D721Med (cell line): Measurements from ENCODE around the gene ACBD5.

Source experiments
- DNase-seq: peaks from one replicate; pipeline ENCODE4 v3.0.0; 2011; ENCODE audit warnings: low spot score; ENCODE audit not compliant: insufficient read length
- FAIRE-seq: peaks from 2 replicates; lab custom pipeline; 2011; peaks lifted over from hg19 to GRCh38; lab: Jason Lieb, UNC
- CTCF ChIP-seq: IDR thresholded peaks from 2 replicates; pipeline ENCODE4 v1.5.1; 2012; ENCODE audit warnings: mild to moderate bottlenecking, control low read depth; ENCODE audit not compliant: insufficient read depth; ENCODE audit errors: missing control alignments

The ACBD5 gene

GRCh38 chr10:27197980-27198620, 42.5 kb downstream of the ACBD5 start:
- no peak for DNase-seq
- FAIRE-seq, result peak; percentile 94

GRCh38 chr10:27192284-27192683, 48.3 kb downstream of the ACBD5 start:
- FAIRE-seq, result no peak
- DNase-seq, result no peak
- TF ChIP-seq CTCF, result no peak

More at GRCh38 chr10:27197980-27198620, 42.5 kb downstream of the ACBD5 start:
- TF ChIP-seq CTCF, result no peak

DNA sequence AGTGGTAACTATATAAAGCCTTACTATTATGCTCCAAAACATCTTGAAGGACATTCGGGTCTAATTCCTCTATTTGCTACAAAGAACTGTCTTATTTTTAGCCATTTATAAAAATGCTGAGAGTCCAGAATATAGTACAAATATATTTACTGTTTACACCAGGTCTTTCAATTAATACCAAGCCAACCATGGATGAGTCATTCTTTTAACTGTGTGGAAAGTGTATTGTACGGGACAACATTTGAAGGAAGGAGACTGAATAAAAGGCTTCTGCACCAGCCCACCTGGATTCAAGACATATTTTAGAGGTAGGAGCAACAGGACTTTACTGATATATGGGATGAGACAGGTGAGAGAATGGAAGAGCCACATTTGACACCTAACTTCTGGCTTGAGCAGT, 50.1 kb downstream of the ACBD5 start:
- no peak for DNase-seq
- FAIRE-seq, result no peak
- TF ChIP-seq CTCF, result no peak

DNA sequence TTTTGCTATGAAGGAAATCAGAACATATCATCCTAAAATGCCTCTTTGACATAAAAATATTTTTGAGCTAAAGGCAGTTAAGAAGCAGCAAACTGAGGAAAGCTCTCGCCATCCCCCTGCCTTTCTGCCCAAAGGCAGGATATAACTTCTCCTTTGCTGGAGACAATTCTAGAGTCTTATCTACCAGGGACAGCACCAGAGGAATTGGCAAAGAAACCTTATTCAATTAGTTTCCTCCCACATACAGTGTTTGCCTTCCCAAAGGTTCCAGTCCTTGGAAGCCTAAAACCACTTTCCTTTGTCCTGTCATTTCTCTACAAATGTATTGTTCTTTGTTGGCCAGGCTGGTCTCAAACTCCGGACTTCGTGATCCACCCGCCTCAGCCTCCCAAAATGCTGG, 51.7 kb downstream of the ACBD5 start:
- no peak for FAIRE-seq
- no peak for DNase-seq
- TF ChIP-seq CTCF, result no peak

DNA sequence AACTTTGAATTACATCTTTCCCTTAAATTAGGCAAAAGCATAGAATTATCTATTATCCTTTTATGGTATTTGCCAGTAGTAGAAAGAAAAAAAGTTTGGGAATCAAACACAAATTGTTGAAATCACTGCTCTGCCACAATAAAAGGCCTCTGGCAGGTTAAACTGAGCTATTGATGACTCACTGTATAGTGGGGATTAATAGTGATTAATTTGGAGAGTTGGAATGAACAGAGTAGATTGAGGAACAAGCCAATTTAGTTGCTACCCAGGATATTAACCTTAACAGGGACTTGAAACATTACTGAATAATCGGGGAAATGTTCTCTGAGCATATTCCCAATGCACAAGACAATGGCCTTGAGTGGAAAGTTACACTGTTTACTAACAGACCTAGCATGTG, 52.3 kb downstream of the ACBD5 start:
- no peak for DNase-seq
- FAIRE-seq, result no peak
- no peak for TF ChIP-seq CTCF

DNA sequence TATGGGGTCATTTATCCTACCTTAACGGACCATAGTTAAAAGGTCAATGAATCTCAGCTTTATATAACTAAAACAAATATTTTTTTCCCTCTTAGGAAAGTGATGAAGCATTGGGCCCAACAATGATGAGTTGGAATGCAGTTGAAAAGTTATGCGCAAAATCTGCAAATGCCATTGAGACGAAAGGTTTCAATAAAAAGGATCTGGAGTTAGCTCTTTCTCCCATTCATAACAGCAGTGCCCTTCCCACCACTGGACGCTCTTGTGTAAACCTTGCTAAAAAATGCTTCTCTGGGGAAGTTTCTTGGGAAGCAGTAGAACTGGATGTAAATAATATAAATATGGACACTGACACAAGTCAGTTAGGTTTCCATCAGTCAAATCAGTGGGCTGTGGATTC, 70.7 kb downstream of the ACBD5 start:
- FAIRE-seq, result no peak
- TF ChIP-seq CTCF, result no peak
- no peak for DNase-seq

GRCh38 chr10:27158421-27158820, 82.2 kb downstream of the ACBD5 start:
- no peak for FAIRE-seq
- no peak for DNase-seq
- TF ChIP-seq CTCF, result no peak
